T-helper 1 cell treated with Interleukin-12 subunit alpha and Interleukin-12 subunit beta and Interleukin-4 antibody, amounts not matched to agents 30 ng/mL and 1 ng/mL, for 36 hours (primary cell): ENCODE results near the gene WNT3A. TPM values are rescaled to one million over a fixed set of nuclear protein-coding genes. Genes with fewer than 3 reads are reported as not detected.

Experiments
- intact Hi-C: fragments of 100-400 bp; cut with micrococcal nuclease; formaldehyde crosslinking; loops from one replicate; pipeline ENCODE4 v1.15.1; 2024
- total RNA-seq: library from RNA; stranded (reverse); gene quantifications from 2 replicates; pipeline ENCODE4 v1.2.3, GENCODE V29; 2022

Gene WNT3A
- total RNA-seq, 1 donor from 2014 or later: not detected

DNA sequence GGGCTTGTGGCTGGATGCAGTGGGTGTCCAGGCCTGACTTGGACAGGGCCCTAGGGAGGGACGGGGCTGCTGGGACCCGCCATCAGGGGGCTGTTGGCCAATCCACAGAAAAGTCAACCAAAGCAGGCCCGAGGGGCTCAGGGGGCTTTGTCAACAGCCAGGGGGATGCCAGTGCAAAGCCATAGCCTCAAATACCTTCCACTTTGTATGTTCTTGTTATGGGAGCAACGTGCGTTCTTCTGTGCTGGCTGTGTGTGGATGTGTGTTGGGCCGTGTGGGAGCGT, 40.3 kb downstream of the WNT3A start:
- intact Hi-C loops: no loop called here

DNA sequence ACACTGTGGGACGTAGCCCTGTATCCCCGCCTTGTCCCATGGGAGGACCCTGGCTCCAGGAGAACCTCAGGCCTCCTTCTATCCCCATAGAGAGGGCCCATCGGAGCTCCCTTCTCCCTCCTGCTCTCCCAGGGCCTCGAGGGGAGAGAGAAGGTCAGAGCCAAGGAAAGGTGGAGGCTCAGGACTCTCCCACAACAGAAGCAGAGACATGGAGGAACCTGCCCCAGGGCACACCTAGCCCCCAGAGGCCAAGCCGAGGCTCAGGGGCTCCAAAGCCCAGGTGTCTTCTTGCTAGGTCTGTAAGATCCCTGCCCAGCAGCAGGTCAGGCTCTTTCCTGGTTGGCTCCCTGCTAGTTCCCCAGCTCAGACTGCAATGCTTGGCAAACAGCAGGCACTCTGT, 41.3 kb downstream of the WNT3A start:
- intact Hi-C loops: no loop called here

DNA sequence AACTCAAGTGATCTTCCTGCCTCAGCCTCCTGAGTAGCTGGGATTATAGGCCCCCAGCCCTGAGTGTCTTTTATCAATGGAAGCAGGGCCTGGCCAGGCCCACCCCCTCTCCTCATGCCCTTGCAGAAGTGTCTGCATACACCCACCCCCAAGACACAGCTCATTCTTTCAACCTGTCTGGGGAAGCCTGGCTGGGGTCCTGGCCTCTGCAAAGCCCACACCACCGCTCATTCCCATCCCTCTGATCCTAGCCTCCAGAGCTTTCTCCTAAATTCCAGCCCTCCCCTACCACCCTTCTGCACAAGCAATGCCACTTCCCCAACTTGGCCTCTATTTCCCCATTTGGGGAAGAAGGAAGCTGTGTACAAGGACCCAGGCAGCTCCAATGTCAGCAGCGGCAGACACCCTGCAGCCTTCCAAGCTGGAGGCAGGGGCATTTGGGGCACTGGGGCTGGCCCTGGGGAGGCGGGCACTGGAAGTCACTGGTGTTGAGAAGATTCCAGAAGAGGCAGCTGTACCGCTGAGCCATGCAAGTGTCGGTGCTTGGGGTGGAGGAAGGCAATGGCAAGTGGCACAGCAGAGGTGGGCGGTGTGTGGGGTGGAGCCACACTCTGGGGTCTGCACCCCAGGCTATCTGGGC, 42.0 kb downstream of the WNT3A start:
- intact Hi-C loops: no loop called here

DNA sequence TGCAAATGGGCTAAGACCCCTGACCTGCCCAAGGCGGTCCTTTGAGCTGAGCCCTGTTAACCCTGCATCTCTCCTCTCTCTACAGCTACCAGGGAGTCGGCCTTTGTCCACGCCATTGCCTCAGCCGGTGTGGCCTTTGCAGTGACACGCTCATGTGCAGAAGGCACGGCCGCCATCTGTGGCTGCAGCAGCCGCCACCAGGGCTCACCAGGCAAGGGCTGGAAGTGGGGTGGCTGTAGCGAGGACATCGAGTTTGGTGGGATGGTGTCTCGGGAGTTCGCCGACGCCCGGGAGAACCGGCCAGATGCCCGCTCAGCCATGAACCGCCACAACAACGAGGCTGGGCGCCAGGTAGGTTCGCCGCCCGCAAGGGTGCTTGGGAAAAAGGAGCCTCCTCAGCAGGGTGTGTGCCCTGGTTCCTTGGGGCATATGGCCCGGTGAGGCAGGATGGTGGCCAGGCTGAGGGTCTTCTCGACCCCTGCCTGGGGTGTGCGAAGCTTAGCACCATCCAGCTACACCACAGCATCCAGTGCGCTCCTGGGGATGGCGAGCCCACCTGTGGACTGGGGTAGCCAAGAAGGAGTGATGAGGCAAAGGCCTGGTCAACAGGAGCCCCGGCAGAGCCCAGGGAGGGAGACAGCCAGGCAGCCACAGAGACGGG, 43.9 kb downstream of the WNT3A start:
- intact Hi-C loops: loop anchor here (10.0 kb wide), 1 partner anchor 286 kb away; no protein-coding TSS in a partner anchor

DNA sequence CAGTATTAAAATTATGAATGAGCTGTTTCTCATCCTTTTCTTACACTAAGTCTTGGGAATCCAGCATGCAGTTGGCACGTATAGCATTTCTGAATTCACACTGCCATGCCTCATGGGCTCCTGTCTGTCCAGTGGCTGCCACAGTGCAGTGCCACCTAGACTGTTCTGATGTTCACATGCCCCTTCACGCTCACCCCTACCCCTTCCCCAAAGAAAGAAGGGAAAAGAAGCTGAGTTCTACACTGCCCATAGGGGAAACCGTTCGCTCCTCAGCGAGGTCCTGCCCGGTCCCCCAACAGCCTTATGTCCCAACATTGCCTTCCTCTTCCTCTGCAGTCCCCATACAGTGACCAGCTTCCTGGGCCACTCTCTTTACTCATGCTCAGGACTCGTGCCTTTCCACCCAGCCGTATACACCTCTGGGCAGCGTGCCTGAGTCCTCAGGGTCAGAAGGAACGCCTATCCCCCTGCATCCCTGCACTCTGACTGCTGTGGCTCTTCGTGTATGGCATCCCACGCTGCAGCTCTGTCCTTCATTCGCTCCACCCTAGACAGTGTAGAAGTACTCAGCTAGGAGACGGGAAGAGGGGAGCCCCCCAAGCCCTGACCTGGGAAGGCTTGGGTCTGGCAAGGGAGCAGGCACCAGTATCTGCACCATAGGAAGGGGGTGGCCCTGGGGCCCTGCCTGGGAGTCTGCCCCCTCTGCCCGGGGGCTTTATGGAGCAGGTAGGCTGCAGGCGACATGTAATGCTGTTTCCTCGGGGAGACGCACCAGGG, 51.6 kb downstream of the WNT3A start:
- intact Hi-C loops: loop anchor here (2.0 to 10.0 kb wide), 2 partner anchors 294 to 324 kb away; partner anchors contain the start of genes JMJD4 and SNAP47

DNA sequence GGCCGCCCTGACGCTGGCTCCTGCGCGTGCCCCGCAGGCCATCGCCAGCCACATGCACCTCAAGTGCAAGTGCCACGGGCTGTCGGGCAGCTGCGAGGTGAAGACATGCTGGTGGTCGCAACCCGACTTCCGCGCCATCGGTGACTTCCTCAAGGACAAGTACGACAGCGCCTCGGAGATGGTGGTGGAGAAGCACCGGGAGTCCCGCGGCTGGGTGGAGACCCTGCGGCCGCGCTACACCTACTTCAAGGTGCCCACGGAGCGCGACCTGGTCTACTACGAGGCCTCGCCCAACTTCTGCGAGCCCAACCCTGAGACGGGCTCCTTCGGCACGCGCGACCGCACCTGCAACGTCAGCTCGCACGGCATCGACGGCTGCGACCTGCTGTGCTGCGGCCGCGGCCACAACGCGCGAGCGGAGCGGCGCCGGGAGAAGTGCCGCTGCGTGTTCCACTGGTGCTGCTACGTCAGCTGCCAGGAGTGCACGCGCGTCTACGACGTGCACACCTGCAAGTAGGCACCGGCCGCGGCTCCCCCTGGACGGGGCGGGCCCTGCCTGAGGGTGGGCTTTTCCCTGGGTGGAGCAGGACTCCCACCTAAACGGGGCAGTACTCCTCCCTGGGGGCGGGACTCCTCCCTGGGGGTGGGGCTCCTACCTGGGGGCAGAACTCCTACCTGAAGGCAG, 52.3 kb downstream of the WNT3A start:
- intact Hi-C loops: loop anchor here (1.0 to 10.0 kb wide), 9 partner anchors 23 to 324 kb away; partner anchors contain the start of genes ARF1, IBA57, JMJD4 and MRPL55

DNA sequence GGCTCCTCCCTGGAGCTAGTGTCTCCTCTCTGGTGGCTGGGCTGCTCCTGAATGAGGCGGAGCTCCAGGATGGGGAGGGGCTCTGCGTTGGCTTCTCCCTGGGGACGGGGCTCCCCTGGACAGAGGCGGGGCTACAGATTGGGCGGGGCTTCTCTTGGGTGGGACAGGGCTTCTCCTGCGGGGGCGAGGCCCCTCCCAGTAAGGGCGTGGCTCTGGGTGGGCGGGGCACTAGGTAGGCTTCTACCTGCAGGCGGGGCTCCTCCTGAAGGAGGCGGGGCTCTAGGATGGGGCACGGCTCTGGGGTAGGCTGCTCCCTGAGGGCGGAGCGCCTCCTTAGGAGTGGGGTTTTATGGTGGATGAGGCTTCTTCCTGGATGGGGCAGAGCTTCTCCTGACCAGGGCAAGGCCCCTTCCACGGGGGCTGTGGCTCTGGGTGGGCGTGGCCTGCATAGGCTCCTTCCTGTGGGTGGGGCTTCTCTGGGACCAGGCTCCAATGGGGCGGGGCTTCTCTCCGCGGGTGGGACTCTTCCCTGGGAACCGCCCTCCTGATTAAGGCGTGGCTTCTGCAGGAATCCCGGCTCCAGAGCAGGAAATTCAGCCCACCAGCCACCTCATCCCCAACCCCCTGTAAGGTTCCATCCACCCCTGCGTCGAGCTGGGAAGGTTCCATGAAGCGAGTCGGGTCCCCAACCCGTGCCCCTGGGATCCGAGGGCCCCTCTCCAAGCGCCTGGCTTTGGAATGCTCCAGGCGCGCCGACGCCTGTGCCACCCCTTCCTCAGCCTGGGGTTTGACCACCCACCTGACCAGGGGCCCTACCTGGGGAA, 53.0 kb downstream of the WNT3A start:
- intact Hi-C loops: loop anchor here (1.0 to 10.0 kb wide), 9 partner anchors 22 to 325 kb away; partner anchors contain the start of genes ARF1, IBA57, JMJD4 and MRPL55

DNA sequence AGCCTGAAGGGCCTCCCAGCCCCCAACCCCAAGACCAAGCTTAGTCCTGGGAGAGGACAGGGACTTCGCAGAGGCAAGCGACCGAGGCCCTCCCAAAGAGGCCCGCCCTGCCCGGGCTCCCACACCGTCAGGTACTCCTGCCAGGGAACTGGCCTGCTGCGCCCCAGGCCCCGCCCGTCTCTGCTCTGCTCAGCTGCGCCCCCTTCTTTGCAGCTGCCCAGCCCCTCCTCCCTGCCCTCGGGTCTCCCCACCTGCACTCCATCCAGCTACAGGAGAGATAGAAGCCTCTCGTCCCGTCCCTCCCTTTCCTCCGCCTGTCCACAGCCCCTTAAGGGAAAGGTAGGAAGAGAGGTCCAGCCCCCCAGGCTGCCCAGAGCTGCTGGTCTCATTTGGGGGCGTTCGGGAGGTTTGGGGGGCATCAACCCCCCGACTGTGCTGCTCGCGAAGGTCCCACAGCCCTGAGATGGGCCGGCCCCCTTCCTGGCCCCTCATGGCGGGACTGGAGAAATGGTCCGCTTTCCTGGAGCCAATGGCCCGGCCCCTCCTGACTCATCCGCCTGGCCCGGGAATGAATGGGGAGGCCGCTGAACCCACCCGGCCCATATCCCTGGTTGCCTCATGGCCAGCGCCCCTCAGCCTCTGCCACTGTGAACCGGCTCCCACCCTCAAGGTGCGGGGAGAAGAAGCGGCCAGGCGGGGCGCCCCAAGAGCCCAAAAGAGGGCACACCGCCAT, 53.8 kb downstream of the WNT3A start:
- intact Hi-C loops: no loop called here

DNA sequence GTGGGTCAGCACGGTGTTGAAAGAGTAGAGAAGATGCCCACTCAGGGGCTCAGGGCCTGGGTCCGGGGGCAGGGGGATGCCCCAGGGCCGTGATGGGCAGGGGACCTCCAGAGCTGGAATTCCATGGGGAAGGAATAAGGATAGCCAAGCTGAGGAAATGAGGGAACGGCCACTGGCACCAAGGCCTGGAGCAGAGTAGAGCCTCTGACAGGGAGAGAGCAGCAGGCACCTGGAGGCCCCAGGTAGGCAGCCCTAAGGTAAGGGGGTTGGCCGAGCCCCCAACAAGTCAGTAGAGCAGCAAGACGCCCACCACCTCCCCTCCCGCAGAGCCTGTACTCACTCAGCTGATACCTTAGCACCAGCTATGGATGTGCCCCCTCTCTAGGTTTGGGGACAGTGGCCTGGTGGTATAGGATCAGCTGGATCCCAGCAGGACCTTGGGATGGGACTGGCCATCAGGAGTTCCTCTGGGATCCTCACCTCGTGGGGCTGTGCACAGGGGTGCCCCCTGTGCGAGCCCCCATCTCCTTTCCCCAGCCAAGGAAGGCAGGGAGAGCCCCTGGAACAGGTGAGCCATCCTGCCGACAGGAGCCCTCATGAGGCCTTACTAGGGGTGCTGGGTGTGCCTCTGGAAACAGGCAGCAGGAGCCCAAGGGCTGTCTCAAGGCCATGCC, 54.8 kb downstream of the WNT3A start:
- intact Hi-C loops: no loop called here

DNA sequence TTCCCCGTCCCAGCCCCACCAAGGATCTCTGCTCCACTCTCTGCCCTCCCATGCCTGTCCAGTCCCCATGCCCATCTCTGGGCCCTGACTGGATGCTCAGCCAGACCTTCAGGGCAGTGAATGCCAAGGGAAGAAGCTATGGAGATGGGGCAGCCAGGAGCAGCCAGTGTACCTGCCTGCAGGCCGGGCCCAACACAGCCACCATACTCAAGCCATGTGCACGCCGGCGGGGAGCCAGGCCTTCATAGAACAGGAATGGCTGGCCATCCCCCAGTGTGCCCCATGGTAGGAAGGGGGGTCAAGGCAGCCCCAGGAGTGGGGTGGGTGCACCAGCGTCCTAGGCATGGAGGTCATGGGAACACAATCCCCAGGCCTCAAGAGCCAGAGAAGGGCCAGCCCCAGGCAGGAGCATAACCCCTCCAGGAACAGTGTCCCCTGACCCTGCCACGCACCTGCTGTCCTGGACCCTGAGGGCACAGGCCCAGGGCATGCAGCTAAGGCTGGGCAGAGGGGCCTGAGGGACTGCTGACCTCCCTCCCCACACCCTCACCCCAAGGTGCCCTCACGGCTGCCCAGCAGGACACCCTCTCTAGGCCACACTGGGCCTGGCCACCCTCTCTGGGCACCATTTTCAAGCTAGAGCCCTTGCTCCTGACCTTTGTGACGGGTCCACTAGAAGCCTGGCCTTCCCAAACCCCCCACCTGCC, 55.4 kb downstream of the WNT3A start:
- intact Hi-C loops: no loop called here

DNA sequence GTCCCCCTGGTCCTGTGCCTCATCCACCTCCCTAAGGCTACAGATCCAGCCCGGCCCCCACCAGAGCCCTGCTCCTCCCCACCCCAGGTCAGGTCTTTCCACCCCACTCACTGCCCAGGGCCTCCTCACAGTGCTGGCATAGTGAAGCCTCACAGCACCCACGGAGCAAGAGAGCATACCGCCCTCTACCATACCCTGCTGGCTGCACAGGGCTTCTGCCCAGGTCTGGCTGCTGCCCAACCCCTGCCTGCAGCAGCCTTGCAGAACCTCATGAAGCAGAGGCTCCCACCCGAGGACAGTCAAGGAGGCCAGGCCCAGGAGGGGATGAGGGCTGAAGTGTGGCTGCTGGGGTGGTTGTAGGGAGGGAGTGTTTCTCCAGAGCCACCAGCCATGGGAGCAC, 56.0 kb downstream of the WNT3A start:
- intact Hi-C loops: no loop called here

DNA sequence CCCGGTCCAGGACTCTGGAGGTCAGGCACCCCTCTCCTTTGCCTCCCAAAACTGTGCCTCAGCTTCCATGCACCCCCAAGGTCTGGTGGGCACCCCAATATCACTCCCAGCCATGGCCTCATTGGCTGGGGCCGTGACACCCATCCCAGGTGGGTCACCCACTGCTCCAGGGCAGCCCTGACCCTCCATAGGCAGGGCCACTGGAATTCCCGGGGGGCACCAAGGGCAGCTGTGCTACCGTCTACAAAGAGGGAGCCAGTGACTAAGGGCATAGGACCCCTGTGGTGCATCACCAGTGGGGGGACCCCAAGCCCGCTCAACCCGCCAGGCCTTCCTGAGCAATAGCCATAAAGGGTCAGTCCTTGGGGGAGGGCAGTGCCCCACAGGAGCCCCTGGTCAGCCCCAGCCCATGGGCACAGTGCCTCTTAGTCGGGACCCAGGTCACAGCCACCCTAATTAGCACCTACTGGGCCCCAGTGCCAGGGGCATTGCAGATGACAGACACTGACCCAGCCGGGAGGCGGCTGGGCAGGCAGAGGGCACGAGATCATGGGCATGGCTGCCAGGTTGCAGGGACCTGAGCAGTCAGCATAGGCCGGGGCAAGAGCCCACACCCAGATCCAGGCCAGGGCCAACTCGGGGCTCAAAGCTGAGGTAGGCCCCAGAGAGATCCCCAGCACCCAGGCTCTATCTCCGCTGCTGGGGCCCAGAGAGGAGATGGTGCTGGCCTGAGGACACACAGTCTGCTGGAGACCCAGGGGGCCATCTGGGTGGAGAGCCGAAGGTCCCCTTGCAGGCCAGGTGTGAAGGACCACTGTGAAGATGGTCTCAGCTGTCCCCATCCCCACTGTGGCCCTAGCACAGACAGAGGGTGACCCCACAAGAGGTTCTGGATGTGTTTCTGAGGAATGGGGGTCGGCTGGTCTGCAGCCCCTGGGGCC, 56.7 kb downstream of the WNT3A start:
- intact Hi-C loops: no loop called here

DNA sequence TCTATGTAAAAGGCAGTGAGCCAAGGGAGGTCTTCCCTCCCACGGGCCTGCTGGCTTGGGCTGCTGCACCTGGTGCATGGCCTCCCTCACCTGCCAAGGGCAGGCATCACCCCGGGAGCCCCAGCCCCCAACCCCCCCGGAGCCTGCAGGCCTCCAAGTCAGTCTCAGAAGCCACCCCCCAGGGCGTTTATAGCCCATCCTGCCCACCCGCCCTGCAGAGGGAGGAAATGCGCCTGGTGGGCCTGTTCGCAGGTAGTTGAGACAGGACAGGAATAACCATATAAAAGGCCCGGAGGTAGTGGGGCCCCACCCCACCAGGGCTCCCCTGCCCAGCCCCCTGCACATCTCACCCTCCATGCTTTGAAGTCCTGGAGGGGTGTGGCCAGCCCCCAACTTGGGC, 57.5 kb downstream of the WNT3A start:
- intact Hi-C loops: no loop called here

DNA sequence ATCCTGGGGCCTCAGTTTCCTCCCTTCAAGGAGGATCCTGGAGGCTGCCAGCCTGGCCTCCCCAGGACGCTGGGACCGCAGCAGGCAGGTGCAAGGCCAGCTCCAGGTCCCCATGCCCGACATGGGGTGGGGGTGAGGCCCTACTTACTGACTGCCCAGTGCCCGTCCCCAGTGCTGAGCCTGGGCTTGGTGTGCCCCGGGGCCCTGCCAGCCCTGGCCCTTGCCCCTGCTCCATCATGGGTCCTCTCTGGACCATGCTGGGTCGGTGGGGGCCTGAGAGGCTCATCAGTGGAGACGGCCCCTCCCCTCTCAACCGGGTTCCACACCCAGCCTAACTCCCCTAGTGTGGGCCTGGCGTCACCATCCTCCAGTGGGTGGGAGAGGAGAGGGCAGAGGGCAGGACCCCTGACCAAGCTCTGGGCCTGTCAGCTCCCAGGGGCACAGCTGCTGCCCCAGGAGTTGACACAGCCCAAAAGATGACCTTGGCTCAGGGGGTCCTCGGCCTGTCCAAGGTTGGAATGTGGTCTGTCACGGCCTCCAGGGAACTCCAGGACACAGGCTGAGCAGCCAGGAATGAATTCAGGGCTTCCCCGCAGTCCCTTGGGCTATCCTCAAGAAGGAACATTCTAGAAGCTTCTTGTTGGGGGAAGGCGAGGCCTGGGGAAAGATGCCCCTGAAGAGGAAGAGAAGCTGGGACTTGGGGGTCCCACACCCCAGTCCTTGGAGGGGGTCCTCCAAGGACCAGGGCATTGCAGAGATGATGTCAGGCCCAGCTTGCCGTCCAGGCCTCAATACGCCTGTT, 58.1 kb downstream of the WNT3A start:
- intact Hi-C loops: no loop called here

DNA sequence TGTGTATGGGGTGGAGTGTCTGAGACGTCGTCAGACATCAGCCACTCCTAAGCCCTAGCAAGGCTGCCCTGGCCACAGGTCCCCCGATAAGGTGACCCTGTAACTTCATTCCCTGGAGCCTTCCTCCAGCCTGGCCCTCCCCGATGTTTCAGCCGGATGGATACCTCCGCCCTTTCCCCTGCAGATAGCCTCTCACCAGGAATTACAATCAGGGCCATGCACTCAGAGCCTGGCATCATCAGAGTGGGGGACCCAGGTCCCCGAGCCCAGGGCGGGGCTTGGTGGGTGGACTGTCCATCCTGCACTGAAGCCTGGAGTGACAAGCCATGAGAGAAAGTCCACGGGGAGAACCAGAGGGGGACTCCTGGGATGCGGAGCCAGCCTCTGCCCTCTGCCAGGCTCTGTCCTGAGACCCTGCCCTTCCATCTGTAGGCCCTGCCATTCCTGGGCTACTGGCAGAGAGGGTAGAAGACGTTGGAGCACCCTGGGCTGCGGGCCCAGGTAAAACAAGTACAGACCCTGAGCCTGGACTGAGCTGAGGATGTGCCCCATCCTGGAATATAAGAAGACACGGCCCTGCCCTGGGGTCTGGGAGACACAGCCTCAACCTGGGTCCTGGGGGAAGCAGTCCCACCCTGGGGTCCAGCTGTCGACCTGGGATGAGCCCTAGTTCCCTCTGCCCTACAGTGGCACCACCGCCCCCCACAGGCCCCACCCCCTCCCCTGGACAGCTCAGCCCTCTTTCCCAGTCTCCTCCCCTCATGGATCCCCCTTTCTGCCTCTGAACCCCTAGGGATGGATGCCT, 58.9 kb downstream of the WNT3A start:
- intact Hi-C loops: no loop called here

DNA sequence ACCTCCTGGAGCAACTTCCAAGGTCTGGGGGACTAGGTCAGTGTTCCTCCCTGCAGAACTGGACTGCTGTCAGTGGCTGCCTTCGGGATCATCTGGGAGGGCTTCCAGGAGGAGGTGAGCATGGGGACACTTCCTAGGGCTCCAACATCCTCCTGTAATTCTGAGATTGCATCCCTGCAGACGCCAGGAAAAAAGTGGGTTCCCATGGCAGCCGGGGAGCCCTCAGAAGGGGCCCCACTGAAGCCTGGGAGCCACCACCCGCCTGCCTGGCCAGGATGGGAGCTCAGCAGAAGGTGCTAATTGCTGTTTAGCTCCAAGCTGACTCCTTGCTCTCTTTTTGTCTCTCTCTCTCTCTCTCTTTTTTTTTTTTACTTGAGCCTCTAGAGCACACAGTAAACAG, 59.6 kb downstream of the WNT3A start:
- intact Hi-C loops: no loop called here
